GM12878 (cell line): ENCODE results near the gene KRTAP5-3. TPM values are rescaled to one million over a fixed set of nuclear protein-coding genes. Genes with fewer than 3 reads are reported as not detected.

Experiments
- ATAC-seq: fragments of 200-7000 bp; cut with Tn5 transposase; 3 replicates; pipeline ENCODE4 v1.9.1; 2020; ENCODE audit warnings: mild to moderate bottlenecking, moderate library complexity
- BruUV-seq: library from RNA; stranded (reverse); fragments of 400-500 nt; replicated peaks from 2 replicates; lab custom pipeline; 2021; lab: Mats Ljungman, UMichigan
- CTCF ChIA-PET: fragments of 300-600 bp; sonication (Branson Sonifier 250); formaldehyde crosslinking; extraction: SDS; loops from one replicate; lab custom pipeline; 2021; ENCODE audit warnings: inconsistent platforms; lab: Yijun Ruan, JAX
- POLR2A ChIA-PET: fragments of 350-600 bp; formaldehyde crosslinking; extraction: SDS; loops from one replicate; lab custom pipeline; 2021; ENCODE audit warnings: inconsistent platforms; lab: Charles Lee
- RAD21 ChIA-PET: fragments of 300-600 bp; sonication (Branson Sonifier 250); formaldehyde crosslinking; loops from one replicate; lab custom pipeline; 2023; ENCODE audit warnings: antibody characterized with exemption; ENCODE audit not compliant: unreplicated experiment; lab: Charles Lee
- SMC1A ChIA-PET: fragments of 300-600 bp; sonication (Branson Sonifier 250); formaldehyde crosslinking; loops from one replicate; lab custom pipeline; 2023; ENCODE audit not compliant: unreplicated experiment, uncharacterized antibody; lab: Charles Lee
- DNase-seq: peaks from one replicate; pipeline ENCODE4 v3.0.0-alpha.2; 2011; ENCODE audit warnings: low read depth, low spot score
- FAIRE-seq: peaks from 3 replicates; lab custom pipeline; 2011; peaks lifted over from hg19 to GRCh38; lab: Jason Lieb, UNC
- H2AFZ ChIP-seq: 2 replicates; pipeline ENCODE4 v1.6.0; 2011; ENCODE audit warnings: low read depth, low read length, control low read depth; ENCODE audit not compliant: control insufficient read depth
- H3K27ac ChIP-seq: 2 replicates; pipeline ENCODE4 v1.5.1; 2011; ENCODE audit warnings: control low read depth; ENCODE audit not compliant: control insufficient read depth, insufficient read depth
- H3K27me3 ChIP-seq, 2 experiments: replicated peaks in 1 of 2; 2 replicates each; pipeline versions ENCODE4 v1.6.0 to v1.6.1; 2011; ENCODE audit warnings: low read length in 1 of 2; ENCODE audit not compliant: control insufficient read depth in 2 of 2, insufficient read depth in 2 of 2
- H3K36me3 ChIP-seq, 2 experiments: 2 replicates each; pipeline ENCODE4 v1.5.1; 2011; ENCODE audit warnings: low read length in 1 of 2; ENCODE audit not compliant: control insufficient read depth in 2 of 2, insufficient read depth in 2 of 2
- H3K4me1 ChIP-seq: 2 replicates; pipeline ENCODE4 v1.6.1; 2011; ENCODE audit warnings: mild to moderate bottlenecking, low read length, moderate library complexity, mixed read lengths; ENCODE audit not compliant: control insufficient read depth, insufficient read depth
- H3K4me2 ChIP-seq: 2 replicates; pipeline ENCODE4 v1.6.0; 2011; ENCODE audit warnings: control low read depth; ENCODE audit not compliant: control insufficient read depth, insufficient read depth
- H3K4me3 ChIP-seq: fragments of 200-600 bp; sonication (generic); 2 replicates; pipeline ENCODE4 v1.5.1; 2016
- H3K79me2 ChIP-seq: 2 replicates; pipeline ENCODE4 v1.6.0; 2011; ENCODE audit warnings: low read length; ENCODE audit not compliant: control insufficient read depth, insufficient read depth
- H3K9ac ChIP-seq: 2 replicates; pipeline ENCODE4 v1.8.0; 2011; ENCODE audit warnings: low read length, control low read depth, mixed read lengths; ENCODE audit not compliant: control insufficient read depth, insufficient read depth
- H3K9me3 ChIP-seq: replicated peaks from 3 replicates; pipeline ENCODE4 v1.5.1; 2011; ENCODE audit warnings: mild to moderate bottlenecking, low read length; ENCODE audit not compliant: control insufficient read depth, insufficient read depth
- H4K20me1 ChIP-seq: 2 replicates; pipeline ENCODE4 v1.6.0; 2011; ENCODE audit not compliant: control insufficient read depth, insufficient read depth
- CHD1 ChIP-seq: IDR thresholded peaks from 2 replicates; pipeline ENCODE4 v1.6.1; 2012; ENCODE audit warnings: low read depth, low read length, improper control_type of control experiment
- GATAD2B ChIP-seq: fragments of 450-650 bp; conservative IDR thresholded peaks from 2 replicates; pipeline ENCODE4 v1.6.1; 2017; ENCODE audit warnings: low read depth, mild to moderate bottlenecking, moderate library complexity
- SMC3 ChIP-seq: IDR thresholded peaks from 2 replicates; pipeline ENCODE4 v1.6.1; 2011; ENCODE audit warnings: low read length, improper control_type of control experiment, borderline replicate concordance
- WGBS: methylation state at CpG from one replicate; pipeline ENCODE4 v1.1.6; 2016; ENCODE audit warnings: low lambda C conversion rate; ENCODE audit not compliant: insufficient replicate concordance, insufficient coverage; ENCODE audit errors: missing lambda C conversion rate; 5-methylcytosine and 5-hydroxymethylcytosine counted together
- in situ Hi-C: fragments of 300-500 bp; cut with MboI; formaldehyde crosslinking; loops from 9 replicates; pipeline ENCODE4 v1.14.3; 2018; ENCODE audit warnings: mixed read lengths
- intact Hi-C: fragments of 100-400 bp; cut with micrococcal nuclease; formaldehyde crosslinking; loops from one replicate; pipeline ENCODE4 v1.14.2; 2022; ENCODE audit not compliant: unreplicated experiment
- polyA plus RNA-seq, 11 experiments: library from polyadenylated mRNA; depleted of rRNA in 4 of 11; unstranded in 6 of 11; stranded (reverse) in 5 of 11; fragments of >200 nt; fragmentation: Nextera tagmentation in 4 of 11; fragmentation: Illumina TruSeq in 1 of 11; extraction: Ambion mirVana in 4 of 11; extraction: Trizol in 1 of 11; gene quantifications; 1 replicate in 1 of 11; 2 replicates in 10 of 11; pipeline versions ENCODE4 v1.2.1 to v1.2.3, GENCODE V29; 2011 to 2016; ENCODE audit warnings: inconsistent platforms in 2 of 11, missing spikeins in 2 of 11, low read depth in 1 of 11
- total RNA-seq, 4 experiments: library from RNA; depleted of rRNA in 3 of 4; stranded (reverse); fragments of >200 nt in 3 of 4; fragmentation: Illumina TruSeq in 1 of 4; extraction: Trizol in 1 of 4; gene quantifications; 2 replicates each; pipeline versions ENCODE4 v1.2.1 to v1.2.3, GENCODE V29; 2013 to 2021
- TF ChIP-seq, protein P1 (sequence below), 3 experiments: IDR thresholded peaks in 2 of 3; conservative IDR thresholded peaks in 1 of 3; 2 replicates each; pipeline ENCODE4 v1.5.1; 2011; ENCODE audit warnings: low read depth in 3 of 3, low read length in 3 of 3, mild to moderate bottlenecking in 3 of 3, control low read depth in 2 of 3, moderate library complexity in 2 of 3, inconsistent platforms in 1 of 3, mixed read lengths in 1 of 3; ENCODE audit not compliant: control insufficient read depth in 2 of 3, insufficient read depth in 1 of 3; ENCODE audit errors: extremely low read depth in 1 of 3

Gene KRTAP5-3
- total and polyA plus RNA-seq, 10 of the 15 experiments (the other 5 are each of a cell fraction or from before 2014, with no cell fraction given) = not detected

DNA sequence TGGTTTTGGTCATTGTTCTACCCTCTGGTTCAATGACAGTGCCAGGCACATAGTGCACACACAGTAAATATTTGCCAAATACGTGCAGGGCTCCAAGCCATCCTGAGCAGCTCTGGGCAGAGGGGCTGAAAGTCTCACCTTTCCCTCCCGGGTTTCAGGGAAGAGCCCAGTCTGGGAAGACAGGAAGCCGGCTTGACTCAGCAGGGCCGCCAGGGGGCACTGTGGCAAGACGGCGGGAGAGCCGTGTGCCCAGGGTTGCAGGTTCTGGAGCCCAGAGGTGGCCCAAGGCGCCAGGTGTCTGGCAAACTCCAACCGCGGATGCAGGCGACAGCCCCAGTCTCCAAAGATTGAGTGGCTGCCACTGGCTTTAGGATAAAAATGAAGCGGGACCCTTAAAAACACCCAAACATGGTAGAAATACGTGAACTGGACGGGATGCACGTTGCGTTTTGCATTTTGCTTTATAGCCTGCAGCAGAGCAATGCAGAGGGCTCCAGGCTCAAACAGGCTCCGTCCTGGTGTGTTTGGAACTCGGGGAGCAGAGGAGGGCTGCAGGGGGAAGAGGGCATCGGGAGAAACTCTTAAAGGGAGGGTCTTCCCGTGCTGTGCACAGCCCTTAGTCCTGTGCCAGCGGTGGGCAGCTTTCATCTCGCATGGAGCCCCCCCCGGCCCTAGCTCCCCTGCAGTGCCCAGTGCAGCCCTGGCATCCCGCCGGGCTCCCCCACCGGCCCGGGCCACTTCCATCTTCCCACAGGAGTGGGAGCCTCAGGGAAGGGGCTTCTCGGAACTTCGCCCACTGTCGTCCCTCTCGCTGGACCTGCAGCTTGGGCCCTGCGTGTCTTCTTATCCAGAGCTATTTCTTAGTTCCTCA lies 32.0 kb upstream of the KRTAP5-3 start:
- ATAC-seq (peak; percentile 71), DNase-seq (no peak)

More for the DNA sequence above, 32.0 kb upstream of the KRTAP5-3 start:
- Histone ChIP-seq H3K27me3 (no peaks in the 10 kb centered on the region; a peak in 2 of 4 replicates), H3K27ac (no peak overlapping the region), H3K4me3 (no peak overlapping the region), H3K9me3 (no peaks in the 10 kb centered on the region), H3K4me2 (no peak overlapping the region), H3K9ac (no peak overlapping the region), H4K20me1 (no peaks in the 10 kb centered on the region), H3K36me3 (no peaks in the 10 kb centered on the region), H3K4me1 (no peaks in the 10 kb centered on the region), H2AFZ (no peak overlapping the region), H3K79me2 (no peaks in the 10 kb centered on the region)
- in situ Hi-C loops = no loop called here
- BruUV-seq = no TSS peak
- TF ChIP-seq GATAD2B (no peak), SMC3 (0 out of 2 replicates have a peak, but pooled peaks have one; percentile 8), CHD1 (no peak)
- TF ChIP-seq, protein P1, sequence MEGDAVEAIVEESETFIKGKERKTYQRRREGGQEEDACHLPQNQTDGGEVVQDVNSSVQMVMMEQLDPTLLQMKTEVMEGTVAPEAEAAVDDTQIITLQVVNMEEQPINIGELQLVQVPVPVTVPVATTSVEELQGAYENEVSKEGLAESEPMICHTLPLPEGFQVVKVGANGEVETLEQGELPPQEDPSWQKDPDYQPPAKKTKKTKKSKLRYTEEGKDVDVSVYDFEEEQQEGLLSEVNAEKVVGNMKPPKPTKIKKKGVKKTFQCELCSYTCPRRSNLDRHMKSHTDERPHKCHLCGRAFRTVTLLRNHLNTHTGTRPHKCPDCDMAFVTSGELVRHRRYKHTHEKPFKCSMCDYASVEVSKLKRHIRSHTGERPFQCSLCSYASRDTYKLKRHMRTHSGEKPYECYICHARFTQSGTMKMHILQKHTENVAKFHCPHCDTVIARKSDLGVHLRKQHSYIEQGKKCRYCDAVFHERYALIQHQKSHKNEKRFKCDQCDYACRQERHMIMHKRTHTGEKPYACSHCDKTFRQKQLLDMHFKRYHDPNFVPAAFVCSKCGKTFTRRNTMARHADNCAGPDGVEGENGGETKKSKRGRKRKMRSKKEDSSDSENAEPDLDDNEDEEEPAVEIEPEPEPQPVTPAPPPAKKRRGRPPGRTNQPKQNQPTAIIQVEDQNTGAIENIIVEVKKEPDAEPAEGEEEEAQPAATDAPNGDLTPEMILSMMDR (IDR thresholded peaks at IDR 0.05 in 2 of 3, conservative IDR thresholded peaks at IDR 0.05 in 1 of 3; ENCODE audit: control insufficient read depth in 2 of 3, extremely low read depth in 1 of 3, insufficient read depth in 1 of 3, low read depth in 3 of 3, low read length in 3 of 3) = peak; percentile 54 to 81 (median 67)
- intact Hi-C loops = no loop called here
- SMC1A ChIA-PET = no interaction called here
- FAIRE-seq = no peak
- CTCF ChIA-PET = interaction anchor here (0.7 to 3.6 kb wide), 8 partner anchors 9 to 514 kb away, joined by 3 to 23 read pairs (median 4); partner anchors contain the start of gene KRTAP5-4
- POLR2A ChIA-PET = no interaction called here
- 24% methylated on average over 31 of the region's 32 CpGs for WGBS
- RAD21 ChIA-PET = interaction anchor here (1.0 to 1.4 kb wide), 2 partner anchors 12 to 54 kb away, joined by 3 to 4 read pairs; no protein-coding TSS in a partner anchor
